CD4-positive, alpha-beta T cell treated with Interleukin-17A for 4 hours (primary cell): Measurements from ENCODE around the gene OPRL1.
A peak's percentile ranks its signal among the peaks of the same experiment; 100 is the strongest.

ENCODE experiments used
- DNase-seq: peaks from one replicate; pipeline ENCODE4 v3.0.0-alpha.2; 2020; ENCODE audit warnings: mixed read lengths

OPRL1 gene

DNA sequence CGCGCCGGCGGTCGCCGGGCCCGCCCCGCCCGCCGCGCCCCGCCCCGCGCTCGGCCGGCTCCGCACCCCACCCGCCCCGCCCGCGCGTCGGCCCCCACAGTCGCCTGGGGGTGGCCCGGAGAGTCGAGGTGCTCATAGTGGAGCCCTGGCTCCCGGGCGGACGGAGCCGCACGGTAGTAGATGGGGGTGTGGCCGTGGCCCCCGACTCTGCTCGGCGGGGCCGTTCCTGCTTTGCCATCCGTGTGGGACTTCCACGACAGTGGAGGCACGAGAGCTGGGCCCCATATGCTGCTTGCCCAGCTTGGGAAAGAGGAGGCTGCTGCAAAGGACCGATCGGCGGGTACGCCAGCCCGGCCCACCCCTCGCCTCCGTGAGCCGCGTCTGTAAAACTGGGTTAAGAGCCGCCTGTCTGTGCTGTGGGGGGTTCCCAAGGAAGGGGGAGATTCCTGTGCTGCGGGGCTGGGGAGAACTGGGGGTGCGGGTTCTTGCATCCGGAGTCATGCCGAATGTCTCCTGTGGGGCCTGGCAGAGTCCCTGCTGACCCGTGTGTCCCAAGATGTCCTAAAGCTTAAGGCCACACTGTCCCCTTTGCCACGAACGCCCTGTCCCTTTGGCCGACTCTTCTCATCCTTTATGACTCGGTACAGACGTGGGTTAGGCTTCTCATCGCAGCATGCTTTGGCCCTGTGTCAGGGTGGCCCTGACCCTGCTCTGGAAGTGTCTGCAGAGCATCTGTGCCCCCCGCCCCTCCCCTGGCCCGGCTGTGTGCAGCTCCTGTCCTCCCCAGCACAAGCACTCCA lies at the start of gene OPRL1:
Gene OPRL1 (plus strand): TSS at position 70 of the 800 bp plus-strand sequence. CDS start 12,639 bp downstream, outside the sequence.
- DNase-seq = no peak

DNA sequence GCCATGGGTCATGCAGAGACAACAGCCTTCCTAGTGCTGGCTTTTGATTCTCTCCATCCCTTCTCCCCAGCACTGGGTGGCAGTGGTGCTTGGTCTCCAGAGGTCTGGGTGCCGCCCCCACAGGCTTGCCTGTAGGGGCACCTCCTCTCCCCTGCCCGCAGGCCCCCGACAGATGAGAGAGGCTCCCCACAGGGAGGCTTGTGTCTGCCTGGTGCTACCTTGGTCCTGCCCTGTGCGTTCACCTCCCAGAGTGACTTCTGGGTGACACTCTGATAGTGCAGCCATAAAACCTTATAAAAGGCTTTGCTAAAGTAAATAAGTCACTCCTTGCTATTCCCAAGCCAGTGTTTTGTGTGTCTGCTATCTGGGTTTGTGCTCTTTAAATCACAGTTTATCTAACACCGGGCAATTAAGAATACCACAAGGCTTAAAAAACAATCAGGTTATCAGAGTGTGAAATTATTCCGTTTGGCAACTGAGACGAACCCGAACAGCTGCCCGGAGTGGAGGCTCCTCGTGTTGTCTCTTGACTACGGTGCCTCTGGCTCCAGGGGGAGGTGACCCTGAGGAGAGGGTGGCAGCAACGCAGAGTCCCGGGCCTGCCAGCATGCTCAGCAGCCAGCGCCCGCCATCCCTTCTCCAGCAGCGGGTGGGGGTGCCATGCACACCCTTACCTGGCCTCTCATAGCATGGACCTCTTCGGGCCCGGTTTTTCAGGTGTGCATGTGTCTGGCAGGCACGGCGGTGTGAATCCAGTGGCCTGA lies 49.3 kb upstream of the OPRL1 start:
- no peak for DNase-seq

DNA sequence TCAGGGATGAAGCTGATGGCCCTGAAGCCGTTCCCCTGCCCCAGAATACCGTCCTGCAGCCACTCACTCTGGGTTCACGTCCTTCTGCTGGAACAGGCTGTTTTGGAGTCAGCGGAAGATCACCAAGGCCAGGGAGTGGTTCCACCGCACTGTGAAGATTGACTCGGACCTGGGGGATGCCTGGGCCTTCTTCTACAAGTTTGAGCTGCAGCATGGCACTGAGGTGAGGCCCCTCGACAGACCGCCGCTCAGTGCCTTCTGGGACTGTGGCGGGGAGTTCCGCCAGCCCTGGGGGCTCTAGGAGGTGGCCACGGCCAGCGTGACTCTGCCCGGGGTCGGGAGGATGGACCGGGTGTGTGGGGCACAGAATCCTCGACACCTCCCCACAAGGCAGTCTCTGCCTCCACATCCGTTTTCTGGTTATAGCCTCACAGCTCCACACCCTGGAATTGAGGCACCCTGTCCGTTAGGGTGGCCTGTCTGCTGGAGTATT lies 48.0 kb upstream of the OPRL1 start:
- DNase-seq = no peak

DNA sequence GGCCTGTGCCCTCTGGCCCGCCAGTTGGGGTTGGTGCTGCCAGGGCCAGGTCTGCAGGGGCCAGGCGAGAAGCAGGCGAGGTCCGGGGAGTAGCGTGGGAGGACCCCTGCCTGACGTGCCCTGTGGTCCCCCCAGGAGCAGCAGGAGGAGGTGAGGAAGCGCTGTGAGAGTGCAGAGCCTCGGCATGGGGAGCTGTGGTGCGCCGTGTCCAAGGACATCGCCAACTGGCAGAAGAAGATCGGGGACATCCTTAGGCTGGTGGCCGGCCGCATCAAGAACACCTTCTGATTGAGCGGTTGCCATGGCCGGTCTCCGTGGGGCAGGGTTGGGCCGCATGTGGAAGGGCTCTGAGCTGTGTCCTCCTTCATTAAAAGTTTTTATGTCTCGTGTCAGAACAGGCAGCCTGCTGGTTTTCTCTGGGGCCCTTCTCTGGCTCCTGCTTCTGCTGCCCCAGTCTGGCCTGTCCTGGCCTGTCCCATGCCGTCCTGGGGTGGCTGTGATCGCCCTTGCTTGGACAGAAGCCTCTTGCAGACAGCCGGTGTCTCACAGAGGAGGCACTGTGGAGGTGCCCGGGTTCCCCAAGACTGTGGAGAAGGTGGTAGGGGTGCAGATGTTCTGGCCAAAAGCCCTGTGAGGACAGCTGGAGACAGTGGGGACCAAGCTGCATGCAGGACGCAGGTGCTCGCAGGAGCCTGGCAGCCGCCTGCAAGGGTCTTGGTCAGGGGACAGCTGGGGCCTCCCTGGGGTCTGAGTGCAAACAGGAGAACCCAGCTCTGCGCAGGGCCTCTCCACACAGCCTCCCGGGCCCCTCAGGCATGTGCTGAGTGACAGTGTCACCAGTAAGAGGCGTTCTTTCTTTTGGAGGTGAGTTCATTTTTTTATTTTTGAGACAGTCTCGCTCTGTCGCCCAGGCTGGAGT lies 46.9 kb upstream of the OPRL1 start:
- DNase-seq = no peak

DNA sequence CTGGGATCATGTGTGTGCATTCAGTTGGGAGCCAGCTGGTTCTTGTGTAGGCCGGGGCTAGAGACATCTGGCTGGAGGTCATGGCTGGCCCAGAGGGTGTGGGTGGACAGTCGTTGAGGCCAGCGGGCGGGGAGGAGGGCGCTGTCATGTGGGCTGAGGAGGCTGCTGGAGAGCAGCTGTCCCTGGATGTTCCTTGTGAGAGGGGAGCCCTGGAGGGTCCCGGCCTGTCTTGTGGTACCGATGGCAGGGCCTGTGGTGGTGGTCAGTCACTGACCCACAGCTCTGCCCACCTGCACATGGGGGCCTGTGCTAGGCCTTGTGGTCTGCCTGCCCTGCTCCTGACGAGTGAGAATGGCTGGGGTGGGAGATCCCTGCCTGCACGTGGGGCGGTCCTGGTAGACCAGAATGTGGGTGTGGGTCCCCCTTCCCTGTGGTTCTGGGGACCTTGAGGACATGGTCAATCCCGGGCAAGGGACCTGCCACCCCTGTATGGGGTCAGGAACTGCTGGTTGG lies 45.8 kb upstream of the OPRL1 start:
- DNase-seq = no peak

DNA sequence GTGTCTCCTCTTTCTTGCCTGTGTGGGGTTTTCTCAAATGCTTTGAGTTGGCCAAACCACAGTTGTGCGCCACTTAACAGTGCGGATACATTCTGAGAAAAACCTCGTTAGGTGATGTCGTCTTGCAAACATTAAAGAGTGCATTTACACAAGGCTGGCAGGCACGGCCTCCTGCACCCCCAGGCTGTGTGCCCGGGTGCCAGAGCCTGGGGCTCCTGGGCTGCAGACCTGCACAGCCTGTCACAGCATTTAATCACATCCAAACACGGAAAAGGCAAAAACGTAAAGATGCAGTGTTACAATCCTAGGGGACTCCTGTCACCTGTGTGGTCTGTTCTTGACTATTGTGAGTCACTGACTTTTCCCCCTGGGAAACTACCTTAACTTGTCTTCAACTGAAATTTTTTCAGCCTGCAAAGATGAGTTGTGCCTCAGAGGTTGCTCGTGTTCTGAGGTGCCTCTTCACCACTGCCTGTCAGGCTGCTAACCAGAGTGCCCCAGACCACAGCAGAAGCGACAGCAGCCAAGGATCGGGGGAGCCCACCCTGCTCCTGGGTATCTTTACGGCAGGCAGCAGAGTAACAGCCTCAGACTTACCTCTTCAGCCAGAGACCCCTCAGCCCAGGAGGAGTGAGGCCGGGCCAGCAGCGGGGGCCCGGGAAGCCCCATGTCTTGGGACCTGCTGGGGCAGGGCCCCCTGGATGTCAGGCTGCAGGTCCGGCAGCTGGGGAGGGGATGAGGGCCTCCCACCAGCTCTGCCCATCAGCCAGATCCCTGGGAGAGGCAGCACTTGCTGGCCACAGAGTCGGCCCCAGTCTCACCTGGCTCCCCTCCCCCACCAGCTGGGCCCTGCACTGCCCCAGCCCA lies 44.6 kb upstream of the OPRL1 start:
- no peak for DNase-seq

DNA sequence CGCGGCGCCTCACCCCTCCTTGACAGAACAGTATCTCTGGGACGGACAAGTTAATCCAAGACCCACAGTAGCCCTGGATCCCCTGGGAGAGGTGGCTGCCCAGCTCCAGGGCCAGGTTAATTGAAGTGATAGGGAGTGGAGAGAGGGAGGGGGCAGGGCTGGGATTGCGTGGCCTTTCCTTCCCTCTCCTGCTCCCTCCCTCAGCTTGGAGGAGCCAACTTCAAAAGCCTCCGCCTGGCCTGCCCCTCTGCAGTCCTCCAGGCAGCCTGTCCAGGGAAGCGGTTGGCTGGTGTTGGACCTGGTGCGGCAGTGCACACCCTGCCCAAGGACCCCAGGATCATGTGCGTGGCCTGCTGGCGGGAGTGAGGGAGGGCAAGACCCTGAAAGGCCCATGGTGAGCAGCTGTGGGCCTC lies 43.9 kb upstream of the OPRL1 start, which contains the start of gene C20orf204:
Gene C20orf204 (plus strand): TSS at position 250 of the 413 bp plus-strand sequence. CDS start 142 bp downstream, at position 392.
- DNase-seq = no peak

DNA sequence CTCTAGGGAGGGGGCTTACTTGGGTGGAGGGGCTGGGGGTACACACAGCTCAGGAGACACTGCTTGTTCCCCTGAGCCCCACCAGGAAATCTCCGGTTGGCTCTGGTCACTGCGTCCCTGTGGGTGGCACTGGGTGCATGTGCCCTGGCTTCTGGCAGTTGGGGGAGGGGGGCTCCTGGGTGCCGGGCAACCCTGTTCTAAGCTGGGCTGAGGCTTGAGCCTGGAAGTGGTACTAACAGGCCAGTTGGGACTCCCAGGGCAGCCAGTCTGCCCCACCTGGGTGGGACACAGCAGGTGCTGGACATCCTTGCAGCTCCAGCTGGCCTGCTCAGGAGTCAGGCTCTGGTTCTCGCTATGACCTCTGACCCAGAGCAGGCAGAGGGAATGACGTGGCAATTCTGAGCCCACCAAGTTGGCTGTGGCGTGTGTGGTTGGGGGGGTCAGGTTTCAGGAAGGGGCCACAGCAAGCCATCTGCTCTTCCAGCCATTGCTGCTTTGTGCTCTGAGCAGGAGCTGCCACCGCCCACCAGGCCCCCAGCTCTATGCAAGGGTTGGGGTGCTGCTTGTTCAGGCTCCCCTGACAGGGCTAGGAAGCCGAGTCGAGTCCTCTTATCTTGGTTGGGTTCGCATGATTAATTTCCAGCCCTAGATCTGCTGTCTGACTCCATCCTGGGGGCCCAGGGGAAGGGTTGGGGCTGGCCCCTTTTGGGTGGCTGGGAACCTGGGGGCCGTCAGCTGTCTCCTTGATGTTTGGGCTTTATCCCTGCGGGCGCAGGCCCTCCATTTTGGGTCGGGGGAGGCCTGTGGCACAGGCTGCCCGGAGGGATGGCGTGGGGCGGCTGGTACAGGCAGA lies 43.3 kb upstream of the OPRL1 start:
- no peak for DNase-seq

DNA sequence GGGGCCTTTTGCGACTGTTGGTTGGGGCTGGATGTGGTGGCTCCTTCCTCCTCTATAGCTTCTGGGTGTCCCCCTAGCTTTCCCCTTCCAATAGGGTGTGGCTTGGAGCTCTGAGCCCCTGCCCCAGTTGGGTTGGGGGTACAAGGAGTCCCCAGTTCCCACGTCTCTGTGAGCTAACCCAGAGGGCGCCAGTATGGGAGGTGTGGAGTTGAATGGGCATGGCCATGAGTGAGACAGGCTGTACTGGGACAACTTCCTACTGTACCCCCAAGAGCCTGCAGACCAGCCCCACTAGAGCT lies 42.7 kb upstream of the OPRL1 start:
- no peak for DNase-seq

DNA sequence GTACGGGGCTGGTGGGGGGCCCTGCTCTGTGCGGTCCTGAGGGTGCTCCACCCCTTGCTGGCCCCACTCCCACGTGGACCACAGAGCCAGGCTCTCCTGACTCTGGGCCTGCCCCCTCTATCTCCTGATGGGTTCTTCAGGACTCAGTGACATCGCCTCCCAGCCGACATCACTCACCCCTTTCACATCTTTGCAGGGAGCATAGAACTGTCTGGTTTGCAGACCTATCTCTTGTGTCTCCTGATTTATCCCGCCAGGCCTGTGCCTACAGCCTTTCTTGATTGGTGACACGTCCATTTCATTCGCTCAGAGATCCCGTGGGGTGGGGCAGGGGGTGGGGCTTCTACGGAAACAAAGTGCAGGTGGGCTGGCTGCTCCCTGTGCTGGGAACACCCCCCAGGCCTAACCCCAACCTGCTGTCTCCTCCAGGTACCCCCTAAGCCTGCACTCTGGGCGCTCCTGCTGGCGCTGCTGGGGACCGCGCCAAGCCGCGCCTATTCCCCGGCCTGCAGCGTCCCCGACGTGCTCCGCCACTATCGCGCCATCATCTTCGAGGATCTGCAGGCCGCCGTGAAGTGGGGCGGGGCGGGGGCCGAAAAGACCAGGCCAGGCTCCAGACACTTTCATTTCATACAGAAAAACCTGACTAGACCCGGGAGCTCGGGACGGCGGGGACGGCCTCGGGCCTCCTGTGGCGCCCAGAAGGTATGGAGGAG lies 42.2 kb upstream of the OPRL1 start:
- DNase-seq = no peak

DNA sequence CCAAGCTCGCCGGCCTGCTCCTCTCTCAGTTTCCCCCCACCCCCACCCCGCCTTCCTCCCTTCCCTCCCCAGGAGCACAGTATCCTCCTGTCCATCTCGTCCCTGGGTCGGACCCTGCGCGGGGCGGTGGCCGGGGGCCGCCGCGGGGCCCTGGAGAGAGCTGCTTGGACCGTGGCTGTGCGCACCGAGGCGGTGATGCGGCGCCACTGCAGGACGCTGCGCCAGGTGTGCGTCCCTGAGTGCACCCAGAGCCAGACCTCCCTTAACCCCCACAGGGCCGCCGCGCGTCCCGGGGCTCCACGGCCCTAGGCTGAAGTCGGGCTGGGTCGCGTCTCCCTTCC lies 41.7 kb upstream of the OPRL1 start:
- DNase-seq = no peak

DNA sequence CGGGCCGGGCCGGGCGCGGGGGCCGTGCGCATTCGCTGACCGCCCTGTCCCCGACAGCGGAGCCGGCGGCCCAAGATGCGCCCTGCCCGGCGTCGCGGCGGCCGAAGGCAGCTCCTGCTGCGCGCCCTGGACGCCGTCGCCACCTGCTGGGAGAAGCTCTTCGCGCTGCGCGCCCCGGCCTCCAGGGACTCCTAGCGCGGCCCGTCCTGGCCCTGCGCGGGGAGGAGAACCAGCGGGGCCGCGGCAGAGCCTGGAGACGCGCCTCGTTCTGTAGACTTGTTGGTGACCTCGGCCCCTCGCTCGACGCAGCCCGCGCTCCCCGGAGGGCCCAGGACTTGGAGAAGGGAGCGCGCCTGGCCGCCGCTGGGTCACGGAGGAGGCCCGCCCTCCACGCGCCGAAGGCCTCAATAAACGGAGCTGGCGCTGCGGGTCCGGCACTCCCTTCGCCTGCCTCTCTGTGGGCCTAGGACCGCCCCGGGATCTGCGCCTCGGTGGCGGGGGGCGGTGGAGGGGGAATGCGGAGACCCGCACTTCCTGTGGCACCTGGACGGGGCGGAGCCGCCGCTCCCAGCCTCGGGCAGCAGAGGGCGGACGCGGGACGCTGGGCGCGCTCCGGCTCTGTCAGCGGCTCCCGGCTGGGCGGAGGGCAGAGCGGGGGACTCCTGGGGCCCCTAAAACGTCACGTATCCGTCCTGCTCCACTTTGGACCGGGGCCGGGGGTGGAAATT lies 41.2 kb upstream of the OPRL1 start:
- DNase-seq = peak; percentile 87

DNA sequence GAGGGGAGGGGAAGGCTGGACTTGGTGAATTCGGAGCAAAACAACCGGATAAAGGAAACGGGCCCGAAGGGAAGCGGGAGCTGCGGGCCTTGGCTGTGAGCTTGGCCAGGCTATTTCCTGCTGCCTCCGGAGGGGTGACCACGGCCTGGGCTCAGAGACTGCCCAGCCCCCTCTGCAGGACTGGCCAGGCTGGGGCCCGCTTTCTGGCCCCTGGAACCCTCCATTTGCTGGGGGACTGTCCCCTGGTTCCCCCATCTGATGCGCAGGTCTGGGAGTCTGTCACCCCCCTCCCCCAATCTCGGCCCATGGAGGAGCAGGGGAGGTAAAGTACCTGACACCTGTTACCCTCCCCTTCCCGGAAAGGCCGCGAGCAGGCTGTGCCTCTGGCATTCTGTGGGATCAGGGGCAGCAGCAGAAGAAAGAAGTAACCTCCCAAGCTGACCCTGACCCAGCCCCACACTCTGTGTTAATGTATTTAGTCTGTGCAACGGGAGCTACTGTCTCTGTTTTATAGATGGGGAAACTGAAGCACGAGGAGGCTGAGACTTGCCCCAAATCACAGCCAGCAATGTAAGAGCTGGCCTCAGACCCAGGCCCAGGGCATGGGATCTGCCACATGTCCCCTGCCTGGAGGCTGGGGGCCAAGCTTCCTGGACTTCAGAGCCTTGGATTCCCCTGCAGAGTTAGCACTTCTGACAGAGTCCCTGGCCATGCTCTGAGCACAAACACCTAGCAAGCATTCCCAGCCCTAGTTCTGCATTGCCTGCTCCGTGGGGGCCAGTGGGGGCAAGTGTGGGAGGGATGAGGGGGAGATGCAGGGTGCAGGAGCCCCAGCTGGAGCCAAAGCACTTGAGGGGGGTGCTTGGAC lies 40.4 kb upstream of the OPRL1 start:
- no peak for DNase-seq

DNA sequence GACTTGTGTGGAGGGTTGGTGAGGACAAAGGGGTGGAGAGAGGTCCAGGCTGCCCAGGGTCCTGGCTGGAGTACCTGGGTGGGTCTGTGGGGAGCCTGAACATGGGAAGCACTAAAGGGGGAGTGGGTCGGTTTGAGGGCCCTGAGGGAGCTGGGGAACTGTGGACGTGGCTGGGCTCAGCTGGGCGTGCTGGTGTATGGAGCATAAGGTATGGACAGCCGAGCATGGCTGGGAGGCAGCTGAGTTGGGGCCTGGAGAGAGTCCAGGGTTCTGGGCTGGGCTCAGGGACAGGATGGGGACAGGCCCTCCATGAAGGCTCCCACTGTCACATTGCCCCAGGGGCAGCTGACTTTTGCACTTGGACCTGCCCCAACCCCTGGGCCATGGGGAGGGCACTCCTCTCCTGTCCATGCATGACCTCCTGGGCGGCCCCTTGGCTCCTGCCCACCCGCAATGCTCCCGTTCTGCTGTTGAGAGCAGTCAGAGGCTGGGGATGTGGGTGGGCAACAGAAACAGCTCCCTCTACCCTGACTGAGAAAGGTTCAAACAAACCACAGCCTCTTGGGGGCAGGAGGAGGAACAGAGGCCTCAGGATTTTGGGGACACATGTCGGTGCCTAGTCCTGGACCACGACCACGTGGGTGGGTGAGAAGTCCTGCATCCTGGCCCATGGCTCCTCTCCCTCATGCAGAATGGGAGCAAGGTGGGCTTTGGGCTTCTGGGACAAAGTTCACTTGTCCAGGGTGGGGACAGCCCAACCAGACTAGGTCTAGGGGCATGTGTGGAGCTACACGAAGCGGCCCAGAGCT lies 39.4 kb upstream of the OPRL1 start:
- DNase-seq = no peak

DNA sequence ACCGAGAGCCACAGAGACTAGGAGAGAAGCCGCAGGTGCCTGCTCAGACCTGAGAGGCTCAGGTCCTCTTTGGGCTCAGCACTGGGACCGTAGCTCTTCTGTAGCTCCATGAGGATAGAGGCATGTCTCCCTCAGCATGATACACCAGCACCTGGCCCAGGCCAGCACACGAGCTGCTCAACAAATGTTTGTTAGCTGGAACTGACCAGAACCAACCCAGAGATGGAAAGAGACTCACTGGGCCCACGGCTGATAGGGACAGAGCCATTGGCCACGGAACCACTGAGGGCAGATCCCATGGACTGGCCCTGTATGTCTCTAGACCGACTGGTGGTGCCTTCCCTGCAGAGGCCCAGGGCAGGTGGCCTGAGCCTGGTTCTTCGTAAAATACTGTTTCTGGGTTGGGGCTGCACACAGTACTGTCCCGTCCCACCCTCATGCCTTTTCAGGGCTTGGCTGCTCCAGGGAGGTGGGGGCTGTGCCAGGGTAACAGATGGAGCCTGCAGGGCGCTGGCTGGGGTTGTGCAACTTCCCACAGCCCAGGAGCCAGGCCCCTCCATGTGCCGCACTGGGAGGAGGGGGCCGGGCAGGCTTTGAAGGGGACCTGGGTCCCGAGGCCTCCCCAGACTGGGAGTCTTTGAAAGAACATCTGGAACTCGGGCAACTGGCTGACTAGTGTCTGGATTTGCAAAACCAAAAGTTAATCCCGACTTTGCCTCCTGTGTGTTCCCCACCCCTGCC lies 38.7 kb upstream of the OPRL1 start:
- DNase-seq = no peak

DNA sequence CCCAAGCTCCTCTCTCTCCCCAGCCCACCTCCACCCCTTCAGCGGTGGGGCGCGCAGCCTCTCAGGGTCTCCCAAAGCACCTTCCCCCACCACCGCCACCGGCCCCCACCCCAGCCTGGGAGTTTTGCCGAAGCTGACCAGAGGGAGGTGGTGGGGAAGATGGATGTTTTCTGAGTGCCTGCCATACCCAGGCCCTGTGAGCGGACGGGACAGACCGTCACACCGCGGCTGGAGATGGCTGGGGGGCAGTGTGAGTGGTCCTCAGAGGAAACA lies 38.2 kb upstream of the OPRL1 start:
- DNase-seq = no peak
